OCI-LY1 (cell line): ENCODE measurements around the gene MN1.

Source experiments
- H2AFZ ChIP-seq: fragments of 200-600 bp; sonication (generic), shearing (Covaris generic); 2 replicates; pipeline ENCODE4 v1.6.0; 2014; ENCODE audit warnings: antibody characterized with exemption, mild to moderate bottlenecking, low read length
- H3F3A ChIP-seq: fragments of 200-600 bp; sonication (generic), shearing (Covaris generic); 2 replicates; pipeline ENCODE4 v1.6.0; 2014; ENCODE audit warnings: mild to moderate bottlenecking, antibody characterized with exemption, low read length, moderate library complexity; ENCODE audit not compliant: insufficient read depth
- H3K27ac ChIP-seq: fragments of 200-600 bp; sonication (generic); 2 replicates; pipeline ENCODE4 v1.5.1; 2014; ENCODE audit warnings: low read length, mixed run types, mild to moderate bottlenecking, low read depth; ENCODE audit not compliant: poor library complexity, severe bottlenecking
- H3K27me3 ChIP-seq: fragments of 200-600 bp; sonication (generic); 2 replicates; pipeline ENCODE4 v1.6.0; 2014; ENCODE audit warnings: antibody characterized with exemption, mild to moderate bottlenecking, low read length, moderate library complexity; ENCODE audit not compliant: insufficient read depth
- H3K36me3 ChIP-seq: fragments of 200-600 bp; sonication (generic); 2 replicates; pipeline ENCODE4 v1.6.1; 2014; ENCODE audit warnings: mild to moderate bottlenecking, antibody characterized with exemption, low read length, moderate library complexity, mixed read lengths; ENCODE audit not compliant: insufficient read depth
- H3K4me1 ChIP-seq: fragments of 200-600 bp; sonication (generic); 2 replicates; pipeline ENCODE4 v1.5.1; 2014; ENCODE audit warnings: mild to moderate bottlenecking, low read length, moderate library complexity; ENCODE audit not compliant: insufficient read depth, severe bottlenecking
- H3K4me2 ChIP-seq: fragments of 200-600 bp; sonication (generic), shearing (Covaris generic); 2 replicates; pipeline ENCODE4 v1.6.1; 2014; ENCODE audit warnings: low read length
- H3K4me3 ChIP-seq: fragments of 200-600 bp; sonication (generic); 2 replicates; pipeline ENCODE4 v1.5.1; 2014; ENCODE audit warnings: low read length, low read depth, mild to moderate bottlenecking, mixed read lengths; ENCODE audit not compliant: poor library complexity, severe bottlenecking
- H3K79me2 ChIP-seq: fragments of 200-600 bp; shearing (Covaris generic); 2 replicates; pipeline ENCODE4 v1.6.1; 2016; ENCODE audit warnings: mixed run types, low read length, mixed read lengths; ENCODE audit not compliant: insufficient read depth
- H3K9ac ChIP-seq: fragments of 200-600 bp; sonication (generic), shearing (Covaris generic); 2 replicates; pipeline ENCODE4 v1.6.1; 2014; ENCODE audit warnings: mild to moderate bottlenecking, low read length, mixed read lengths
- H3K9me2 ChIP-seq: fragments of 200-600 bp; sonication (generic), shearing (Covaris generic); 2 replicates; pipeline ENCODE4 v1.6.1; 2014; ENCODE audit warnings: low read depth, mild to moderate bottlenecking, low read length, mixed read lengths
- H3K9me3 ChIP-seq: fragments of 200-600 bp; shearing (Covaris generic); 2 replicates; pipeline ENCODE4 v1.6.1; 2014; ENCODE audit warnings: low read length, mixed read lengths
- H4K20me1 ChIP-seq: fragments of 200-600 bp; sonication (generic), shearing (Covaris generic); 2 replicates; pipeline ENCODE4 v1.6.0; 2016; ENCODE audit warnings: mild to moderate bottlenecking, low read length; ENCODE audit not compliant: insufficient read depth
- CTCF ChIP-seq: fragments of 200-600 bp; sonication (generic), shearing (Covaris generic); IDR thresholded peaks from 2 replicates; pipeline ENCODE4 v1.5.1; 2017; ENCODE audit warnings: mild to moderate bottlenecking, antibody characterized with exemption, low read length, moderate library complexity, mixed read lengths
- EZH2 ChIP-seq: fragments of 200-600 bp; sonication (generic), shearing (Covaris generic); IDR thresholded peaks from 2 replicates; pipeline ENCODE4 v1.8.0; 2017; ENCODE audit warnings: borderline replicate concordance, mixed run types, mild to moderate bottlenecking, antibody characterized with exemption, low read length, moderate library complexity, mixed read lengths

Gene MN1

GRCh38 chr22:27842669-27843431 is 41.3 kb upstream of the MN1 start:
- Histone ChIP-seq H3K79me2 (no peaks in the 10 kb centered on the region), H4K20me1 (no peaks in the 10 kb centered on the region), H3K27ac (no peak overlapping the region)

GRCh38 chr22:27842201-27842600 is 40.6 kb upstream of the MN1 start:
- Histone ChIP-seq H2AFZ (no peak overlapping the region), H3K9me2 (no peaks in the 10 kb centered on the region), H3K79me2 (no peaks in the 10 kb centered on the region), H3K27ac (no peak overlapping the region), H3K9me3 (peaks cover 4% of the 10 kb centered on the region; the same call in 1 of the 2 replicates), H3F3A (no peaks in the 10 kb centered on the region), H3K27me3 (no peaks in the 10 kb centered on the region), H3K4me1 (no peaks in the 10 kb centered on the region), H4K20me1 (no peaks in the 10 kb centered on the region), H3K36me3 (no peaks in the 10 kb centered on the region), H3K4me2 (no peak overlapping the region), H3K4me3 (no peak overlapping the region), H3K9ac (no peak overlapping the region)
- TF ChIP-seq EZH2 (no peak), CTCF (no peak)

More at GRCh38 chr22:27842669-27843431, 41.3 kb upstream of the MN1 start:
- no peaks in the 10 kb centered on the region for H3K9me2 ChIP-seq
- no peak overlapping the region for H3K9ac ChIP-seq
- H3K27me3 ChIP-seq: no peaks in the 10 kb centered on the region
- no peak overlapping the region for H3K4me2 ChIP-seq
- no peak overlapping the region for H3K4me3 ChIP-seq
- H2AFZ ChIP-seq: no peak overlapping the region
- H3K36me3 ChIP-seq: no peaks in the 10 kb centered on the region
- no peaks in the 10 kb centered on the region for H3K9me3 ChIP-seq
- H3F3A ChIP-seq: no peaks in the 10 kb centered on the region
- H3K4me1 ChIP-seq: no peaks in the 10 kb centered on the region
- TF ChIP-seq EZH2 (no peak), CTCF (no peak)

- no peak overlapping the region for H2AFZ ChIP-seq
Measured at GRCh38 chr22:27840436-27840835, 38.9 kb upstream of the MN1 start.

More at GRCh38 chr22:27840436-27840835, 38.9 kb upstream of the MN1 start:
- Histone ChIP-seq H3K9me3 (peaks cover 4% of the 10 kb centered on the region; the same call in 1 of the 2 replicates), H3K27me3 (no peaks in the 10 kb centered on the region), H3K4me3 (no peak overlapping the region), H3K36me3 (no peaks in the 10 kb centered on the region), H3K4me1 (no peaks in the 10 kb centered on the region), H3K9ac (no peak overlapping the region), H3K27ac (no peak overlapping the region), H3K4me2 (no peak overlapping the region), H4K20me1 (no peaks in the 10 kb centered on the region), H3F3A (no peaks in the 10 kb centered on the region), H3K79me2 (no peaks in the 10 kb centered on the region), H3K9me2 (no peaks in the 10 kb centered on the region)
- TF ChIP-seq EZH2 (no peak), CTCF (no peak)
